Vagina (tissue), 2 donors: Measurements from ENCODE around the gene YOD1. TPM values are rescaled to one million over a fixed set of nuclear protein-coding genes. Genes with fewer than 3 reads are reported as not detected.

ENCODE experiments used
- DNase-seq, 2 donors: peaks; one replicate each; pipeline ENCODE4 v3.0.0-alpha.2; 2017; ENCODE audit errors: extremely low spot score in 2 of 2
- H3K27ac ChIP-seq: fragments of 200-600 bp; sonication (generic); one replicate; pipeline ENCODE4 v1.5.1; 2019
- H3K27me3 ChIP-seq: fragments of 200-600 bp; sonication (generic); one replicate; pipeline ENCODE4 v1.5.1; 2019
- H3K36me3 ChIP-seq, 2 donors: fragments of 200-600 bp; sonication (generic); one replicate each; pipeline ENCODE4 v1.5.1; 2017 to 2019
- H3K4me1 ChIP-seq: fragments of 200-600 bp; sonication (generic); one replicate; pipeline ENCODE4 v1.5.1; 2019
- H3K4me3 ChIP-seq, 2 donors: fragments of 200-600 bp; sonication (generic); 1 replicate in 1 of 2; 2 replicates in 1 of 2; pipeline ENCODE4 v1.5.1; 2016 to 2019
- H3K9me3 ChIP-seq: fragments of 200-600 bp; sonication (generic); one replicate; pipeline ENCODE4 v1.5.1; 2019
- POLR2A ChIP-seq, 2 donors: fragments of 450-650 bp; IDR thresholded peaks; one replicate each; pipeline ENCODE4 v1.6.1; 2017; ENCODE audit warnings: antibody characterized with exemption in 2 of 2, mild to moderate bottlenecking in 2 of 2, moderate library complexity in 2 of 2
- POLR2AphosphoS5 ChIP-seq, 2 donors: sonication (generic); formaldehyde crosslinking; IDR thresholded peaks; one replicate each; pipeline ENCODE4 v1.9.0; 2017; ENCODE audit warnings: antibody characterized with exemption in 2 of 2, mild to moderate bottlenecking in 2 of 2, low read depth in 1 of 2; ENCODE audit not compliant: insufficient read depth in 1 of 2
- intact Hi-C: fragments of 100-400 bp; cut with DNase I; formaldehyde crosslinking; loops from one replicate; pipeline ENCODE4 v1.15.1; 2023
- total RNA-seq: library from RNA; depleted of rRNA; stranded (reverse); fragments of >200 nt; gene quantifications from one replicate; pipeline ENCODE4 v1.2.3, GENCODE V29; 2016
- TF ChIP-seq, protein P1 (sequence below), 3 experiments: fragments of 450-650 bp in 2 of 3; fragments of 200-600 bp in 1 of 3; sonication (generic) in 1 of 3; IDR thresholded peaks; one replicate each; pipeline ENCODE4 v1.5.1; 2017 to 2019; ENCODE audit warnings: antibody characterized with exemption in 3 of 3, mild to moderate bottlenecking in 2 of 3, moderate library complexity in 2 of 3

Gene YOD1
- total RNA-seq, 1 donor from 2014 or later: 25.3 TPM

DNA sequence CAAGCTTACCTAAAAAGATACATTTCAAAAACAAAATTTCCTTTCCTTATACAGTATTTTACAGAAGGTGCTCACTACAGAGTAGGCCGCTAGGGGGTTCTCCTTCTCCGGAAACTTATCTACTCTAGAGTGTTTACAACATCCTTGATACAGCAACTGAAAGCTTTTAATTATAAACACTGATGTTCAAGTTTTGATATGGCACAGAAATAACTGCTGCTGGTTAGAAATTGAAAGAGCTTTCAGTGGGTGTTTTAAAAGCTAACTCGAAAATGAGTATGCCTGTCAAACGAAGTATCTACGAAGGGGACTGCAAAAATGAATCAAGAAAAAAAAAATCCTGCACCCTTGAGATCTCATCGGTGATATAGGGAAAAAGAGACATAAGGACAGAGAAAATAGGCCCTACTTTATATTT is 1.0 kb downstream of the YOD1 start:
- TF ChIP-seq, protein P1, sequence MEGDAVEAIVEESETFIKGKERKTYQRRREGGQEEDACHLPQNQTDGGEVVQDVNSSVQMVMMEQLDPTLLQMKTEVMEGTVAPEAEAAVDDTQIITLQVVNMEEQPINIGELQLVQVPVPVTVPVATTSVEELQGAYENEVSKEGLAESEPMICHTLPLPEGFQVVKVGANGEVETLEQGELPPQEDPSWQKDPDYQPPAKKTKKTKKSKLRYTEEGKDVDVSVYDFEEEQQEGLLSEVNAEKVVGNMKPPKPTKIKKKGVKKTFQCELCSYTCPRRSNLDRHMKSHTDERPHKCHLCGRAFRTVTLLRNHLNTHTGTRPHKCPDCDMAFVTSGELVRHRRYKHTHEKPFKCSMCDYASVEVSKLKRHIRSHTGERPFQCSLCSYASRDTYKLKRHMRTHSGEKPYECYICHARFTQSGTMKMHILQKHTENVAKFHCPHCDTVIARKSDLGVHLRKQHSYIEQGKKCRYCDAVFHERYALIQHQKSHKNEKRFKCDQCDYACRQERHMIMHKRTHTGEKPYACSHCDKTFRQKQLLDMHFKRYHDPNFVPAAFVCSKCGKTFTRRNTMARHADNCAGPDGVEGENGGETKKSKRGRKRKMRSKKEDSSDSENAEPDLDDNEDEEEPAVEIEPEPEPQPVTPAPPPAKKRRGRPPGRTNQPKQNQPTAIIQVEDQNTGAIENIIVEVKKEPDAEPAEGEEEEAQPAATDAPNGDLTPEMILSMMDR (IDR thresholded peaks at IDR 0.05): peak; percentile 67 to 75 (median 72)
- TF ChIP-seq POLR2AphosphoS5 (IDR thresholded peaks at IDR 0.05; ENCODE audit: insufficient read depth in 1 of 2, low read depth in 1 of 2) (no peak), POLR2A (IDR thresholded peaks at IDR 0.05) (no peak)
- intact Hi-C loops: no loop called here
- peaks cover 59% of the 10 kb centered on the region for H3K4me1 ChIP-seq
- no peaks in the 10 kb centered on the region for H3K9me3 ChIP-seq
- DNase-seq: no peak
- H3K27ac ChIP-seq: peak overlapping the region; percentile 92
- peak overlapping the region; percentile 79 to 97 for H3K4me3 ChIP-seq
- H3K27me3 ChIP-seq: no peaks in the 10 kb centered on the region
- peaks cover 0 to 12% of the 10 kb centered on the region in 2 donors for H3K36me3 ChIP-seq

DNA sequence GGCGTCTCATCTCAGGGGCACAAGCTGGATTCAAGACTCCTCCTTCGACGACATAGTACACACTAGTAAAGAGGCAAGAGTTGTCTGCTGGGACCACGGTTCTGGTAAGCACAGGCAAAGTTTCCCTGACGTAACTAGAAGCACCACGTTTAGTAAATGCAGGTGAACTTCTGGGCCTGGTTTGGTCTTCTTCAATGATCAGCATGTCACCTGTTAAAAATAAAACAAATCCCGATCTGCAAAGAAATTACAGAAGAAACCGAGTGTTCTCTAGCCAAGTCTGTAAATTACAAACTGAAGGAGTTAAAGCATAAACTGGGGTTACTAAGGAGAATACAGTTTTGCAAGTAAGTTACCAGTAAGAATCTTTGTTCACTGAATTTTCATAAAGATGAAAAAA is 1.5 kb downstream of the YOD1 start:
- TF ChIP-seq POLR2A (IDR thresholded peaks at IDR 0.05) (no peak), POLR2AphosphoS5 (IDR thresholded peaks at IDR 0.05; ENCODE audit: insufficient read depth in 1 of 2, low read depth in 1 of 2) (no peak)
- TF ChIP-seq, protein P1 (IDR thresholded peaks at IDR 0.05): no peak
- peak overlapping the region in 1 of 2 donors; percentile 79 for H3K4me3 ChIP-seq
- H3K27ac ChIP-seq: peak overlapping the region; percentile 92
- no peaks in the 10 kb centered on the region for H3K27me3 ChIP-seq
- intact Hi-C loops: no loop called here
- peaks cover 59% of the 10 kb centered on the region for H3K4me1 ChIP-seq
- no peak for DNase-seq
- peaks cover 0 to 12% of the 10 kb centered on the region in 2 donors for H3K36me3 ChIP-seq
- no peaks in the 10 kb centered on the region for H3K9me3 ChIP-seq

GRCh38 chr1:207049054-207049453 is 2.0 kb downstream of the YOD1 start:
- Histone ChIP-seq H3K4me3 (no peak overlapping the region), H3K4me1 (peaks cover 59% of the 10 kb centered on the region), H3K9me3 (no peaks in the 10 kb centered on the region), H3K27ac (no peak overlapping the region), H3K36me3 (peaks cover 0 to 12% of the 10 kb centered on the region in 2 donors), H3K27me3 (no peaks in the 10 kb centered on the region)
- TF ChIP-seq, protein P1 (IDR thresholded peaks at IDR 0.05): no peak
- no peak for TF ChIP-seq POLR2A (IDR thresholded peaks at IDR 0.05)
- no peak for TF ChIP-seq POLR2AphosphoS5 (IDR thresholded peaks at IDR 0.05; ENCODE audit: insufficient read depth in 1 of 2, low read depth in 1 of 2)
- no peak for DNase-seq
- intact Hi-C loops: no loop called here

DNA sequence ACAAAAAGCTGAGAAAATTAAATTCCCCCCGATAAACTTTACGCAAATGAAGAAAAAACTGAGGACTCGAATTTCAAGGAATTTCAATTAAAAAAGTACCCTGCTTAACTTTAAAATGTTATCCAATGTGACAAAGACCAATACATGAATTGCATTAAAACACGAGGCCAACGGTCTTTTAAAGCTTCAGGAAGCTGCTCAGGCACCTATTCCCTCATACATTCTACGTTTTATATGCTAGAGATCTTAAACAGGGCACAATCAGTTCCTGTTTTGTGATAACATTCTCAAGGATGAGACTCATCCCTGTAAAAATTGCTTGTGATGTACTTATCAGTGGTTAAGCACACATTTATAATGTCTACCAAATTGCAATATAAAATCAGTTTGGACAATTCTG is 3.0 kb downstream of the YOD1 start:
- intact Hi-C loops: no loop called here
- no peaks in the 10 kb centered on the region for H3K9me3 ChIP-seq
- H3K4me1 ChIP-seq: peaks cover 59% of the 10 kb centered on the region
- no peaks in the 10 kb centered on the region for H3K27me3 ChIP-seq
- DNase-seq: no peak
- H3K36me3 ChIP-seq: peaks cover 0 to 12% of the 10 kb centered on the region in 2 donors
- no peak overlapping the region for H3K4me3 ChIP-seq
- H3K27ac ChIP-seq: no peak overlapping the region
- no peak for TF ChIP-seq POLR2A (IDR thresholded peaks at IDR 0.05)
- no peak for TF ChIP-seq POLR2AphosphoS5 (IDR thresholded peaks at IDR 0.05; ENCODE audit: insufficient read depth in 1 of 2, low read depth in 1 of 2)
- TF ChIP-seq, protein P1 (IDR thresholded peaks at IDR 0.05): no peak

GRCh38 chr1:207047505-207047904 is 3.5 kb downstream of the YOD1 start:
- Histone ChIP-seq H3K36me3 (peaks cover 0 to 12% of the 10 kb centered on the region in 2 donors), H3K9me3 (no peaks in the 10 kb centered on the region), H3K4me1 (peaks cover 57% of the 10 kb centered on the region), H3K27ac (no peak overlapping the region), H3K27me3 (no peaks in the 10 kb centered on the region), H3K4me3 (no peak overlapping the region)
- intact Hi-C loops: no loop called here
- TF ChIP-seq POLR2AphosphoS5 (IDR thresholded peaks at IDR 0.05; ENCODE audit: insufficient read depth in 1 of 2, low read depth in 1 of 2): no peak
- TF ChIP-seq POLR2A (IDR thresholded peaks at IDR 0.05): no peak
- TF ChIP-seq, protein P1 (IDR thresholded peaks at IDR 0.05): no peak
- no peak for DNase-seq
